IPS DF 6.9 (cell line): ENCODE results near the gene TATDN2.
A peak's percentile ranks its signal among the peaks of the same experiment; 100 is the strongest.

ENCODE experiments used
- DNase-seq: peaks from one replicate; pipeline ENCODE4 v3.0.0-alpha.2; 2013; ENCODE audit warnings: low read depth, low spot score
- H3K27ac ChIP-seq: one replicate; pipeline ENCODE4 v1.5.1; 2013; ENCODE audit warnings: low read length, control low read depth
- H3K27me3 ChIP-seq: 2 replicates; pipeline ENCODE4 v1.6.1; 2013; ENCODE audit warnings: mild to moderate bottlenecking, low read length; ENCODE audit not compliant: control insufficient read depth, insufficient read depth
- H3K36me3 ChIP-seq: 2 replicates; pipeline ENCODE4 v1.6.1; 2013; ENCODE audit warnings: low read length; ENCODE audit not compliant: control insufficient read depth, insufficient read depth
- H3K4me1 ChIP-seq: 2 replicates; pipeline ENCODE4 v1.6.1; 2013; ENCODE audit warnings: low read length; ENCODE audit not compliant: control insufficient read depth, insufficient read depth
- H3K4me3 ChIP-seq: 2 replicates; pipeline ENCODE4 v1.5.1; 2013; ENCODE audit warnings: mild to moderate bottlenecking, low read length
- H3K9me3 ChIP-seq: 2 replicates; pipeline ENCODE4 v1.6.1; 2013; ENCODE audit warnings: low read length, inconsistent platforms; ENCODE audit not compliant: control insufficient read depth, insufficient read depth
- WGBS: extraction: QIAGEN DNeasy Blood & Tissue Kit; methylation state at CpG from one replicate; pipeline ENCODE4 v1.1.7; 2013; ENCODE audit warnings: mixed read lengths, missing lambda C conversion rate; ENCODE audit not compliant: insufficient read length, insufficient coverage; 5-methylcytosine and 5-hydroxymethylcytosine counted together

Gene TATDN2

DNA sequence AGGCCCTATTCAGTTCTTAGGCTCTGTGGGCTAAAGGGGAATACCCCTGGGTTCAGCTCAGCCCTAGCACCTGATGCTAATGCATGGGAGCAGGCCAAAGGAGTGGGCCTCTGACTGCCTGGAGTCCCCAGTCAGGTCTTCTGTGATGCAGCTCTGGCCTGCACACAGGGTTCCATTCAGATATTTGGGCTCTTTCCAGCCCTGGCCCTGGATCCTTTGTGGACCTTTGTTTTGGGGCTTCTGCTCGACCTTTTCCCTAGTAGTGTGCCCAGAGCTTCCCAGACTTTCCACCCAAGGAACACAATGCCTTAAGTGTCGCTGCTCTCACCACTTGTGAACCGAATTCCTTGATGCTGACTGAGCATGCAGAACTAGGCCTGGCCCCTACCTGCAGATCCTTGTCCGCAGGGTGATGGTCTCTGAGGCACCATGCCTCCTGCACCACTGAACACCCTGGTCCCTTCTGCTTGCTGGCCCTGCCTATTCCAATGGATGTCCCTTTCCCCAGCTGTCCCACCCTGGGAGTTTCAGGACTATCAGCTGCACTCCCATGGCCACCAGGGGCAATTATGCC, 67.6 kb downstream of the TATDN2 start:
- no peak overlapping the region for H3K27ac ChIP-seq
- H3K36me3 ChIP-seq, result peaks cover 48% of the 10 kb centered on the region
- no peaks in the 10 kb centered on the region for H3K27me3 ChIP-seq
- no peaks in the 10 kb centered on the region for H3K4me1 ChIP-seq
- H3K9me3 ChIP-seq, result no peaks in the 10 kb centered on the region
- no peak for DNase-seq
- no peak overlapping the region for H3K4me3 ChIP-seq
- no CpG with 5 or more reads among the region's 4 CpGs for WGBS

DNA sequence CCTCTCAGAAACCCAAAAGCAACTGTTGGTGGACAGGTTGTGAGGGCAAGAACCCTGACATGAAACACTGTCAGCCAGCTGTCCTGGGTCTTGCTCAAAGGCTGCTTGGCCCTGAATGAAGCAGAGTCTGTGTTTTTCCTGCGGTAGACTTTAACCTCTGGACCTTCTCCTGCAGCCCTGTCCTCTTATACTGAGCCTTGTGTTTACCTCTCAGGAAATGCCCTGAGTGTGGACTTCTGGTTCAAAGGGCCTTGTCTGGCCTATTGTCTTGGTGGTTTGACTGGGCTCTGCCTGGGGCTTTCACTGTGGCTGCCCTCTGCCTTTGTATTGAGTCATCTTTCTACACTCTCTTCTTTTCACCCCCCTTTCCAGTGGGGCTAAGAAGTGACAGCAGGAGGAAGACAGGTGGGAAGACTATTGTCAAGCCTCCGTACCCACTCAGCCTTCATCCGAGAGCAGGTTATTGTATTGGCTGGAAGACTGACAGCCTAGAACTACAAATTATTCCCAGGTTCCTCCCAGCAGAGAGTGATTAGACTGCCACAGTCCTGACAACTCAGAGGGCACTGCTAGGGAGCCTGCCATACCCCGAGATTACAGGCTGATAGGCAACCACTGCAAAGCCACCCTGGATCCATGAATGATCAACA, 69.2 kb downstream of the TATDN2 start:
- H3K4me3 ChIP-seq, result no peak overlapping the region
- H3K36me3 ChIP-seq, result peaks cover 38% of the 10 kb centered on the region
- no peak for DNase-seq
- no peaks in the 10 kb centered on the region for H3K4me1 ChIP-seq
- H3K27ac ChIP-seq, result no peak overlapping the region
- no peaks in the 10 kb centered on the region for H3K27me3 ChIP-seq
- no peaks in the 10 kb centered on the region for H3K9me3 ChIP-seq
- WGBS, result no CpG with 5 or more reads among the region's 4 CpGs

DNA sequence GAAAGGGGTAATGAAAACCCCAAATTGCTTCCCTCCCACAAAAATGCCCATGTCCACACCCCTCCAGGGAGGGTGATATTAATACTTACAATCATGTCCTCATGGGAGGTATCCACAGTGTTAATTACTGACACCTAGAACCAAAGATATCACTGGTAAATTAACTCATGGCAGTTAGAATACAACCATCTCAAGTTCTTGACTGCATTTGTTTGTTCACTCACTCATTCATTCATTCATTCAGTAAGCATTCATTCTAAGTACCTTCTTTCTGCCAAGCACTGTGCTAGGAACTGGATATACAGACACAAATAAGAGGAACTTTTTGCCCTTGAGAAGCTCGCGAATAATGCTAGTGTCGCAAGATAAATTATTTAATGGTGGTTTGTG, 69.7 kb downstream of the TATDN2 start:
- Histone ChIP-seq H3K27ac (no peak overlapping the region), H3K27me3 (no peaks in the 10 kb centered on the region), H3K36me3 (peaks cover 33% of the 10 kb centered on the region), H3K4me3 (no peak overlapping the region), H3K9me3 (no peaks in the 10 kb centered on the region), H3K4me1 (no peaks in the 10 kb centered on the region)
- DNase-seq, result no peak
- WGBS, result no CpG with 5 or more reads among the region's 3 CpGs

DNA sequence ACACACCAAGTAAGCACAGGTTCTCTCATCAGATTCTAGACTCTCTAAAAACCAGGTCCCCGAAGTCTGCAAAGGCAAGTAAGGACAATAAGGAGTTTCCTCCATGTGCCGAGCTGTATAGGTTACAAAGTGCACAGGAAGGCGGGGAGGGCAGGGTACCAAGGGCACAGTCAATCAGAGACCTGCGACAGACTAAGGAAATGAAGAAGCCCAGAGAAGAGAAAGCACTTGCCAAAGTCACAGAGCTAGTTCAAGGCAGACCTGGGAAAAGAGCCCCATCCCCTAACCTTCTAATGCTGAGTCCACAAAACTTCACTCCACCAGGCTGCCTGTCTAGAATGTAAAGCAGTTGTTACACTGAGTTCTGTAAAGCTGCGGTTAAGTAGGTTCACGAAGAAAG, 71.0 kb downstream of the TATDN2 start:
- H3K4me3 ChIP-seq, result no peak overlapping the region
- peaks cover 28% of the 10 kb centered on the region for H3K36me3 ChIP-seq
- no CpG with 5 or more reads among the region's 6 CpGs for WGBS

DNA sequence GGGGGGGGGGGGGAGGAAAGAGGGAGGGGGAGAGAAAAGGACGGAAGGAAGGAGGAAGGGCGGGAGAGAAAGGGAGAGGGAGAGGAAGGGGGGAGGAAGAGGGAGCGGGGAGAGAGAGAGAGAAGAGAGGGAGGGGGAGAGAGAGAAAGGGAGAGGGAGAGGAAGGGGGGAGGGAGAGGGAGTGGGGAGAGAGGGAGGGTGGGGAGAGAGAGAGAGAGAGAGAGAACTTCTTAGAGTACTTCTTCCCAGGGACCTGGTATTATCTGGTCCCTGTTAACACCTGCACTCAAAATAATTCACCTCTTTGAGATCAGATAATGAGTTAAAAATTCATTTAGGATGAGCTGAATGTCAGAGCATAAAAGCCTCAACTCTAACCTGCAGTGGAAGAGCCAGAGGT, 71.5 kb downstream of the TATDN2 start:
- DNase-seq, result no peak
- peak overlapping the region; percentile 90; the same call in 1 of the 2 replicates for H3K4me3 ChIP-seq
- H3K36me3 ChIP-seq, result peaks cover 22% of the 10 kb centered on the region
- no peaks in the 10 kb centered on the region for H3K4me1 ChIP-seq
- H3K9me3 ChIP-seq, result no peaks in the 10 kb centered on the region
- no peaks in the 10 kb centered on the region for H3K27me3 ChIP-seq
- no peak overlapping the region for H3K27ac ChIP-seq
- WGBS, result no CpG with 5 or more reads among the region's 3 CpGs

More for the DNA sequence above, 71.0 kb downstream of the TATDN2 start:
- DNase-seq, result no peak
- no peaks in the 10 kb centered on the region for H3K9me3 ChIP-seq
- no peak overlapping the region for H3K27ac ChIP-seq
- no peaks in the 10 kb centered on the region for H3K4me1 ChIP-seq
- no peaks in the 10 kb centered on the region for H3K27me3 ChIP-seq

DNA sequence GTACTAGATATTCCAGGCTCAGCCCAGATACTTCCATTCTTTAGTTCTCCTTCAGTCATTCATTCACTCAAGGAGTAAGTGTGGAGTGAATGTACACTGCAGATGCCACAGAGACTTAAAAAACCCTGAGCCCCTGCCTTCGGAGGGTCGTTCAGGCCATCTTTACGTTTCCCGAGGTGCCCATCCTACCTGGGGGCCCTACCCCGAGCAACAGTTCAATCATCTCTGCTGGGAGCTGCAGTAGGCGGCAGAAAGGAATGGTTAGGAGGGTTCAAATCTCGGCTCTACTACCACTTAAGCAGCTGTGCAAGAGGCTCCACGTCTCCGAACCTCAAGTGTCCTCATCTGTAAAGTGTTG, 72.0 kb downstream of the TATDN2 start:
- Histone ChIP-seq H3K4me3 (peak overlapping the region; percentile 90), H3K27ac (no peak overlapping the region), H3K4me1 (no peaks in the 10 kb centered on the region), H3K36me3 (peaks cover 19% of the 10 kb centered on the region), H3K27me3 (no peaks in the 10 kb centered on the region), H3K9me3 (no peaks in the 10 kb centered on the region)
- no peak for DNase-seq
- WGBS, result no CpG with 5 or more reads among the region's 9 CpGs

DNA sequence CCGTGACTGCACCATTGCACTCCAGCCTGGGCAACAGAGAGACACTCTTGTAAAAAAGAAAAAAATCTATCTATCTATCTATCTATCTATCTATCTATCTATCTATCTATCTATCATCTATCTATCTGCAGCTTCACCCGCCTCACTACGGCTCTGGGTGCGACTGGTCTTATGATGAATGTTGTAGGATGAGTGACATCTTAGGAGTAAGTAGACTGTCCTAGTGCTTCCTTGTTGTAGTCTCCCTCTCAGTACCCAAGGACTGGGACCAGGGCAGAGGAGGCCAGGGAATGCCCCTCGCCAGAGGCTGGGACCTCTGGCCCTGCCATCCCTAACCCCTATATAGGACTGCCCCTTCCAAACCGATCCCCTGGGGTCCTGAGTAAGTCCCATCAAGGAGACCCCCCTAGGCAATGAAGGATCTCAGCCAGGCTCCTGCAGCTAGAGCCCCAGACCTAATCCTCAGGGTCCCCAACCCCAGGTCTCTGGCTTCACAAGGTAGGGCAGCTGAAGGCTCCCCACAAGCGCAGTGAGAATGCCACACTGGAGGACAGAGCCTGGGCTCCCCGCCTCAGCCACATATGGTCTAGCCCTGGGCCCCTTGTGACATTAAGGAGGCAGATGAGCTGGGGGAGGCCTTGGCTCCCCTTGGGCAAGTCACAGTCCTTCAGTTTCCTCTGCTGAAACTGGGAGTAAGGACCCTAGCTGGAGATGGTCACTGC, 73.5 kb downstream of the TATDN2 start:
- peaks cover 10% of the 10 kb centered on the region; the same call in 1 of the 2 replicates for H3K36me3 ChIP-seq
- no CpG with 5 or more reads among the region's 8 CpGs for WGBS
- no peaks in the 10 kb centered on the region for H3K9me3 ChIP-seq
- H3K27me3 ChIP-seq, result no peaks in the 10 kb centered on the region
- no peaks in the 10 kb centered on the region for H3K4me1 ChIP-seq
- no peak overlapping the region for H3K27ac ChIP-seq
- H3K4me3 ChIP-seq, result no peak overlapping the region
- DNase-seq, result no peak

DNA sequence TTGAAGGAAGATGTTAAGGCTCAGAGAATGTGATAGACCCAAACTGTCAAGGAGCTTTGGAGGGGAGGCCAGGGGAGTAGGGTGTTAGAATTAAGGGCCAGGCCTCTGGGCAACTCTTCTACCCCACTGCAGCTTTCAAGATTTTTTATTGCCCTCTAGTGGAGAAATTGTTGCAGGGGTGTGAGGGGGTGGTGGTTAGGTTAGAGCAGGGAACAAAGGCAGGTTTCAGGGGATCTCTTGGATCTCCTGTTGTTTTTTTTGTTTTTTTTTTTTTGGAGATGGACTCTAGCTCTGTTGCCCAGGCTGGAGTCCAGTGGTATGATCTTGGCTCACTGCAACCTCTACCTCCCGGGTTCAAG, 74.1 kb downstream of the TATDN2 start:
- no peak for DNase-seq
- Histone ChIP-seq H3K4me1 (no peaks in the 10 kb centered on the region), H3K27ac (no peak overlapping the region), H3K27me3 (no peaks in the 10 kb centered on the region), H3K9me3 (no peaks in the 10 kb centered on the region), H3K36me3 (peaks cover 10% of the 10 kb centered on the region; the same call in 1 of the 2 replicates), H3K4me3 (no peak overlapping the region)
- no CpG with 5 or more reads among the region's 1 CpG for WGBS

DNA sequence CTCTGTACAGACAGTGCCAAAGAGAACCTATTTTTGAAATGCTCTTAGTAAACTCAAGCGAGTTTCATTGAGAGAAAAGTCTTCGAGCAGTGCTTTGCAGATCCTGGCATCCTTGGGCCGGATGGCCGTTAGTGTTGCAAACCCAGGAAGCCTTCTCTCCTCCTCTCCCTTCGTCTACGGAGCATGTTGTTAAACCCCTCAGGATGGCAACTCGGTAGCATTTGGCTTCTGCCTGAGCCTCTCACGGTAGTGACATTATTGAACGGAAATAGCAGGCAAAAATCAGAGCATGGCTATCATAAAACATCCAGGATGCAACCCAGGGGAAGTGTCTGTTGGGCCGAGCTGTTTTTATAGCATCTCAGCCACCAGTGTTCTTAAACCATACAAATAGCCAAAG, 79.3 kb downstream of the TATDN2 start:
- Histone ChIP-seq H3K9me3 (no peaks in the 10 kb centered on the region), H3K27me3 (no peaks in the 10 kb centered on the region), H3K27ac (no peak overlapping the region), H3K4me1 (no peaks in the 10 kb centered on the region), H3K36me3 (no peaks in the 10 kb centered on the region), H3K4me3 (no peak overlapping the region)
- no CpG with 5 or more reads among the region's 10 CpGs for WGBS
- DNase-seq, result no peak

DNA sequence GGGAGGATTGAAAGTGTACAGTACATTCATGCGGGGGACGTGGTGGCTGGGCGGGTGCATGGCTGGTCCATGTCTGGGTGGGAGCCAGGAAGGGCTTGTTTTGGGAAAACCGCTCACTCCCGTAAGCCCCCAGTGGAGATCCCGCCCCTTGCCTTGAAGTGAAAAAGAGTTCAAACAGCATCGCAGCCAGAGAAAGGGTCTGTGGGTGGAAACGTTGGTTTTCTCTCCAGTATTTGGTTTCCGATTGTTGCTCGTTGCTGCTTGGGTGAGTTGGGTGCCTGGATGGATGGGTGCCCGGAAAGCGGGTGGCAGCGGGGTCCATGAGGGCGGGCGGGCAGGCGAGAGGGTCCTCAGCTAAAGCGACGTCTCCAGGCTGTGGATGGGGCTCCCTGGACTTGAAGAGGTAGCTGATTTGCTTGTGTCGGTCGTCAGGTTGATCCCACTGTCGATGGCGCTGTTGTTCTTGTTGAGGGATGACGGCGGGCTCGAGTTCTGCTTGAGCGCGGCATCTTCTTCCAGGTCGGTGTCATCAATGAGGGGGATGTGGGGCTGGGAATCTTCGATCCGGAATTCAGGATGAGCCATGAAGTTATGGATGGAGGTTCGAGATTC, 80.3 kb downstream of the TATDN2 start:
- no peak for DNase-seq
- no peaks in the 10 kb centered on the region for H3K4me1 ChIP-seq
- no peaks in the 10 kb centered on the region for H3K27me3 ChIP-seq
- no peaks in the 10 kb centered on the region for H3K36me3 ChIP-seq
- no CpG with 5 or more reads among the region's 31 CpGs for WGBS
- H3K4me3 ChIP-seq, result no peak overlapping the region
- H3K27ac ChIP-seq, result no peak overlapping the region
- H3K9me3 ChIP-seq, result no peaks in the 10 kb centered on the region
